Activated naive CD4-positive, alpha-beta T cell treated with anti-CD3 and anti-CD28 coated beads, Interleukin-2, amount 50 U/mL, for 16 hours (primary cell): ENCODE measurements around the gene MAGED1.
A peak's percentile ranks its signal among the peaks of the same experiment; 100 is the strongest.

Experiments used
- DNase-seq: peaks from one replicate; pipeline ENCODE4 v3.0.0-alpha.2; 2020

Gene MAGED1, protein sequence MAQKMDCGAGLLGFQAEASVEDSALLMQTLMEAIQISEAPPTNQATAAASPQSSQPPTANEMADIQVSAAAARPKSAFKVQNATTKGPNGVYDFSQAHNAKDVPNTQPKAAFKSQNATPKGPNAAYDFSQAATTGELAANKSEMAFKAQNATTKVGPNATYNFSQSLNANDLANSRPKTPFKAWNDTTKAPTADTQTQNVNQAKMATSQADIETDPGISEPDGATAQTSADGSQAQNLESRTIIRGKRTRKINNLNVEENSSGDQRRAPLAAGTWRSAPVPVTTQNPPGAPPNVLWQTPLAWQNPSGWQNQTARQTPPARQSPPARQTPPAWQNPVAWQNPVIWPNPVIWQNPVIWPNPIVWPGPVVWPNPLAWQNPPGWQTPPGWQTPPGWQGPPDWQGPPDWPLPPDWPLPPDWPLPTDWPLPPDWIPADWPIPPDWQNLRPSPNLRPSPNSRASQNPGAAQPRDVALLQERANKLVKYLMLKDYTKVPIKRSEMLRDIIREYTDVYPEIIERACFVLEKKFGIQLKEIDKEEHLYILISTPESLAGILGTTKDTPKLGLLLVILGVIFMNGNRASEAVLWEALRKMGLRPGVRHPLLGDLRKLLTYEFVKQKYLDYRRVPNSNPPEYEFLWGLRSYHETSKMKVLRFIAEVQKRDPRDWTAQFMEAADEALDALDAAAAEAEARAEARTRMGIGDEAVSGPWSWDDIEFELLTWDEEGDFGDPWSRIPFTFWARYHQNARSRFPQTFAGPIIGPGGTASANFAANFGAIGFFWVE

DNA sequence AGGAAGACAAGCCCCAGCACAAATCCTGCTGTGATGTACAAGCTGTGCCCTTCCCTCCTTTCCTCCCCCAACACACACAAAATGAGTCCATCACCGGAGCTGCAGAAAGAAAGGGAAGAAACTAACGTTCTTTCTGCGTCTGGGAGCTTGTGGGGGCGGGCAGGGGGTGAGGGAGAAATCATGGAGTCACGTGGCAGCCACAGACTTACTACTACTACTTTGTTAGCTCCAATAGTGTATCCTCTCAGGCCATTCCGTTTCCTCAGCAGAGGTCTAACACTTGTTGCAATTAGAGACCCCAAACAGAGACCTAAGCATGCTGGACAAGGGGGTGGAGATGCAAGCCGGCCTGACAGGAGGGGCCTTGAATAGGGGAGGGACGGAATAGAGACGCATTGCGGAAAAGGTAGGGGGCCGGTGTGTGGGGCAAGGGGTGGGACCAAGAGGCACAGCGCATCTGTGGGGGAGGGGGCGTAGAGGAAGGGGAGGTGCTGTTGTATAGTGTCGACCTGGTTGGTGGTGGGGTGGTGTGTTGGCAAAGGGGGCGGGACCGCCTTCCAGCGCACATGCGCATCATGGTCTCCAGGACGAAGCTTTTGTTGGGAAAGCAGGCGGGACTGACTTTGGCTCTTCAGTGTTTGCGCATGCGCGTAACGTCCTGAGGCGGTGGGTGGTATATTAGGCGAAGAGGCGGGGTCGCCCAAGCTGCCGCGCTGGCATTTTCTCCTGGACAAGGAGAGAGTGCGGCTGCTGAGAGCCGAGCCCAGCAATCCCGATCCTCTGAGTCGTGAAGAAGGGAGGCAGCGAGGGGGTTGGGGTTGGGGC, at the start of gene MAGED1:
Gene MAGED1, plus strand, starts transcription at position 703 of the 825 bp plus-strand sequence. CDS start 682 bp downstream, outside the sequence.
- peak; percentile 84 for DNase-seq

DNA sequence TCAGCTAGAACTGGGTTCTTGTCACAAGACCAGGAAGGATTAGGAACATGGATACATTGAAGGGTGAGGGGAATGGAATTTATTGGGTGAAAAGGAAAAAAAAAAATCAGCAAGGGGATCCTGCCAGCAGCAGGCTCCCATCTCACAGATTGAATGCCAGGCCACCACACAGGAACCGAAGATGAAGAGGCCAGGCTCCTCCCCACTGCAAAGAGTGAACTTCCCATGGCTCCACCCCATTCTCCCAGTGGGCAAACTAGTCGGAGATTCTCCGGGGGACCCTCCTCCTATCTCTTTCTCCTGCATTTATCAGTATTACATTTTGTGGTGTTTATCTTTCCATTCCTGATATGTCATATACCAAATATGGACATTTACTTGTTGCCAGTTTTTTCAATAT, 46.0 kb upstream of the MAGED1 start:
- DNase-seq: no peak

DNA sequence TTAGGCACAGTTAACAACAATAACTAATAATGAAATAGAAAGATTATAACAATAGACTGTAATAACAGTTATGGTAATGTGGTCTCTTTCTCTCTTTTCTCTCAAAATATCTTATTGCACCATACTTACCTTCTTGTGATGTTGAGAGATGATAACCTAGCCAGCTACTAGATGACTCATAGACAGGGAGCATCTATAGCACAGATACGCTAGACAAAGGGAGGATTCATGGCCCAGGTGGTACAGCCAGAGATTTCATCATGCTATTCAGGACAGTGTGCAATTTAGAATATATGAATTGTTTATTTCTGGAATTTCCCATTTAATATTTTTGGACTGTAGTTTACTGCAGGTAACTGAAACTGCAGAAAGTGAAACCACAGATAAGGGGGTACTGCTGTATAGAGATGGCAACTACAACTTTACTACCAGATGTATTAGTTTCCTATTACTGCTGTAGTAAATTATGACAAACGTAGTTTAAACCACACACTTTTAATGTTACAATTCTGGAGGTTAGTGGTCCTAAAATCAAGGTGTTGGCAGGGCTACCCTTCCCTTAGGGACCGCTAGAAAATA, 41.8 kb upstream of the MAGED1 start:
- no peak for DNase-seq

- DNase-seq: no peak
Measured at GRCh38 chrX:51852096-51852495, 41.3 kb upstream of the MAGED1 start.

DNA sequence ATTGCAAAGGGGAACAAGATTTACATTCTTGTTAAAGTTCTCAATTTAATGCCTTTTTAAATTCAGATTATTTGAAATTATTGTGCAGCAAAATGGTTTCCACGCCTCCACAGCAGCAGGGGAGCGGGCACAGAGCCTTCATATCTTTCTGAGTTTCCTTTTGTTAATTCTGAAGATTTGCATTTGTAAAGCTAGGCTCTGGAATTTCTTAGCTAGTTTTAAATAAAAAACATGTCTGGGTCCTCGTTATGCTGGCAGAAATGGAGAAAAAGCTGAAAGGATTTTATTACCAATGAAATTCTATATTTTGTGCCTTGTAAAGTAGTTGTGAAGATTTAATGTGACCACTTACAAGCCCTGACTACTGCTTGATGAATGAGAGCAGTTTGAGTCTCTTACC, 40.8 kb upstream of the MAGED1 start:
- DNase-seq: no peak

GRCh38 chrX:51853251-51853650, 40.2 kb upstream of the MAGED1 start:
- no peak for DNase-seq

GRCh38 chrX:51855698-51856097, 37.7 kb upstream of the MAGED1 start:
- DNase-seq: no peak

DNA sequence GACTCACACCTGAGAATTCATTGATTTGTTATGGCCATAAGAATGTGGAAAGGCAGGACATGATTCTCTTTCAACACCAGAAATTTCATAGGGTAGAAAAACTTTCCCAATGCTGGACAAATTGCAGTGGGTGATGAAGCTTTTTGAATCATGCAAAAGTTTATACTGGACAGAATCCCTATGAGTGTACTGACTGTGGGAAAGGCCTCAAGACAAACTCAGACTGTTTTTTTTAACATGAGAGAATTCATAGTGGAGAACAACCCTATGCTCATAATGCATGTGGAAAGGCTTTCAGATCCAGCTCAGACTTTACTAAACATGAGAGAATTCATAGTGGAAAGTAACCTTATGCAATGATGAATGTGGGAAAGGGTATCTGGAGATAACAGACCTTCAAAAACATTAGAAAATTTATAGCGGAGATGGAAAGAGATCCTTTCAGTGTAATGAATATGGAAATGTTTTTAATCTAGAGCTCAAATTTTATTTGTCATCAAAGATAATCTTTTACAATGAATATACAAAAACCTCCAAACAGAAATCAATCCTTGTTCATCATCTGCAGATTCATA, 36.2 kb upstream of the MAGED1 start:
- no peak for DNase-seq

GRCh38 chrX:51860679-51861078, 32.7 kb upstream of the MAGED1 start:
- DNase-seq: no peak

GRCh38 chrX:51862920-51863319, 30.5 kb upstream of the MAGED1 start:
- no peak for DNase-seq

- DNase-seq: no peak
Measured at GRCh38 chrX:51866210-51866609, 27.2 kb upstream of the MAGED1 start.

DNA sequence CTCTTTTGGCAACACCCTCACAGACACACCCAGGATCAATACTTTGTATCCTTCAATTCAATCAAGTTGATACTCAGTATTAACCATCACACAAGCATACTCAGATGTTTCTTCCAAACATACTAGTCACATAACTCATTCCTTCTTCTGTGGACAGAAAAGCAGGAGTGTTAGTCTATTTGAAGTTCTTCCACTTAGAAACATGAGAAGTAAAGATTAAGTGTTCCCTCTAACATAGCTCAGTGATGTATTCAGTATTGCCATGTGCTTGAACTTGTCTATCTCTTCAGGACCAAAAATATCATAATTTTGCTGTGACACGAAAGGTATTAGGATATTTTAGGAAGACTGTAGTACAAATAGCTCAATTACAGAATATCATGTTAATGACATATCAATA, 25.8 kb upstream of the MAGED1 start:
- DNase-seq: no peak

GRCh38 chrX:51870354-51870753, 23.1 kb upstream of the MAGED1 start:
- no peak for DNase-seq

DNA sequence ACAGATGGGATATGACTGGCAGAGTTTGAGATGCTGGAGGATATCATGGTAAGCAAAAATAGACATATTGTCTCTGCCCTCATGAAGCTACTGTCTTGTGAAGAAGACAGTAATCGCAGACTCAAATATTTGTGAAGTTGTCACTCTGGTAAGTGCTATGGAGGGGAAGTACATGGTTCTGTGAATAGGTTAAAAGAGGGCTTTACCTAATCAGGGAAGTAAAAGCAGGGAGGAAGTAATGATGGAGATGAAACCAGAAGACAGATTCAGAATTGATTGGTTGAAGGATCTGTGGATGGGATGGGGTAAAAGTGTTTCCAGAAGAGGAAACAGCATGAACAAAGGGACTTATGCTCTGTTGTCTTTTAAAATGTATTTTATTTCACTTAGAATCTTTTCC, 19.3 kb upstream of the MAGED1 start:
- no peak for DNase-seq

GRCh38 chrX:51876441-51876840, 17.0 kb upstream of the MAGED1 start:
- DNase-seq: no peak

DNA sequence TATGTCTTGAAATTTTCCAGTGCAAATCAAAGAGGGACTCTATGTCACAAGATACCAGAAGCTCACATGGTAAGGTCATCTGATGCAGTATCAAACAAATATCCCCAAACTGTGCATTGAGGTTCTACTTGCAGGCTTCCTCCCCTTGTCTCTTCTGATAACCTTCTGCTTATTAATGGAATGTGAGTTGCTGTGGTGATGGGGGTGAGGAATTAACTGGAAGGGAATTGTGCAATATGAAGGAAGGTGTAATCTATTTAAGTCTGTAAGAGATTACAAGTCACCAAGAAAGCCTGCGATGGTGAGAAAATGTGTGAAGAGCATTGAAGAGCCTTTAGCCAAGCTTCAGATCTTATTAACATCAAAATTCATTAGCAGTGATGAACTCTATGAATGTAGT, 15.4 kb upstream of the MAGED1 start:
- no peak for DNase-seq

DNA sequence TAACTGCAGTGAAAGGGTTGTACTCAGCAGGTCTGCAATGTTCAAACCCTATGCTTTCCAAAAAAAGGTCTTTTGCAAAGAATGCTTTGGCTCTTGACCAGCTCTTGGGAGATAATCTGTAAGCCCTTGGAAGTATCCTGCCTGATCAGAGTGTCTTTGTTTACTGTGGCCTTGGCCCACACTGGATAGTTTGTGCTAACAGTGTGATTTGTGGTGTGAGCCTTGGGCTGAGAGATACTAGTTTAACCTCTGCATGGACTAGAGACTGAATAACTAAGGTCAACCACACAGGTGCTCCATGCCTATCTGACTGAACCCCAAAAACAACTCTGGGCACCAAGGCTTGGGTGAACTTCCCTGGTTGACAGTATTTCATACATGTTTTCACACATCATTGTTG, 3.6 kb upstream of the MAGED1 start:
- no peak for DNase-seq

- no peak for DNase-seq
Measured at GRCh38 chrX:51891245-51891644, 2.2 kb upstream of the MAGED1 start.

DNA sequence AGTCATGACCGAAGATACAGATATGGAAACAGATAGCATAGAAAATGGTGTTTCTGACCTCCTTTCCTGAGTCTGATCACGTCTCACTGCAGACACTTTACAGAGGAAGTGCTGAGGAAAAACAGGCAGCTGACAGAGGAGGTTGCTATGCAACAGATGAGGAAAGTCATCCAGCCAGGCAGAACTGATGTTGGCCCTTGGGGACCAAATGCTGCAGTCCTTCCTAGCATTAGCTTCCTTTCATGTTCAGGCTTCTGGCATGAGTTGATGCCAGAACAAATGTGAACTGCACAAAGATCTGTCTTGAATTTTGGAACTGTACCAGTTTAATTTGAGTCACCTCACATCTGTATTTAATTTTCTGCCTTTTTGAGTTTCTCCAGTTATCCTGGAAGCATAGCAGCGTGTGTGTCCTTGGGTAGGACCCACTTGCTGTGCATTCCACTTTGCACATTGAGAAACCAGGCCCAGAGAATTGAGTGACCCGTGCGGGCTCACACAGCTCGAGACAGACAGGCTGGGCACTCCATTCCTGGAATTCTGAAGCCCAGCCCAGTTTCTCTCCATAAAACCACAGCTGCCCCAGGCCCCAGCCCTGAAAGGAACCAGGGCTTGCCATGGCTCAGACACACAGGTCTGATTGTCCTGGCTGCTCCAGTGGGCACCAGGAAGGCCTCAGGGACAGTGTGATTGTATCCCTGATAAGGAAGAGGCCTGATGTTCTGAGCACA, 1.4 kb upstream of the MAGED1 start:
- DNase-seq: no peak

- DNase-seq: no peak
Measured at GRCh38 chrX:51893931-51894696, 691 bp downstream of the MAGED1 start.

DNA sequence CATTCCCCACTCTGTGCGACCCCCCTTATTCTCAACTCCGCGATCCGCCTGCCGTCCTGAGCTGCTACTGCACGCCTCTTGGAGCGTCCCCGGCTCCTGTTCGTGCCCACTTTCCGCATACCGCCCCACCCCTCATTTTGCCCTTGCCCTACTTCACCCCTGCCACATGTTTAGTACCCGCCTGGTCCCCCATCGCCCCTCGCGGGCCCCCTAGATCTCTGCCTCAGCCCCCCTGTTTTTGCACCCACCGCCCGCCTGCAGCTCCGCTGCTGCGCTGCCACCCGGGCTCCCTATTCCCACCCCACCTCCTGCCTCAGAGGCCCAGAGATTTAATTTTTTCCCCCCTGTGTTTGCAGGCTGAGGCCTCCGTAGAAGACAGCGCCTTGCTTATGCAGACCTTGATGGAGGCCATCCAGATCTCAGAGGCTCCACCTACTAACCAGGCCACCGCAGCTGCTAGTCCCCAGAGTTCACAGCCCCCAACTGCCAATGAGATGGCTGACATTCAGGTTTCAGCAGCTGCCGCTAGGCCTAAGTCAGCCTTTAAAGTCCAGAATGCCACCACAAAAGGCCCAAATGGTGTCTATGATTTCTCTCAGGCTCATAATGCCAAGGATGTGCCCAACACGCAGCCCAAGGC, 1.4 kb downstream of the MAGED1 start:
- no peak for DNase-seq
